Measurements from ENCODE around the gene ACBD4. TPM values are rescaled to one million over a fixed set of nuclear protein-coding genes. Genes with fewer than 3 reads are reported as not detected.
A peak's percentile ranks its signal among the peaks of the same experiment; 100 is the strongest.

ACBD4 gene
- total and polyA plus RNA-seq, 2 experiments from 2014 or later: 8.2 to 13.7 TPM

DNA sequence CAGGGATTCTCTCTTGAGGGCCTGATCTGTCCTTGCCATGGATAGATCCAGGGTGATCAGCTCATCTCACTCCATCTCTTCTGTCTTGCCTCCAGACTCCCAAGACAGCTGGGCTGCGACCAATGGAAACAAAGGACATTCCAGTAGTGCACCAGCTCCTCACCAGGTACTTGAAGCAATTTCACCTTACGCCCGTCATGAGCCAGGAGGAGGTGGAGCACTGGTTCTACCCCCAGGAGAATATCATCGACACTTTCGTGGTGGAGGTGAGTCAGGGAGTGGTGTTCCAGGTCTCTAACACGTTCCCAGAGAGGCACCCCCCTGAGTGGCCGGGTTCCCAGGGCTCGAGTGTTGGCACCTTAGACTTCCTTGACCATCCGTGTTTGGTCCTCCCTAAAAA lies 32.6 kb upstream of the ACBD4 start:
- DNase-seq (ENCODE audit: low spot score): no peak
- H3K27me3 ChIP-seq: no peaks in the 10 kb centered on the region
- peaks cover 3% of the 10 kb centered on the region for H3K79me2 ChIP-seq
- H3K9me2 ChIP-seq (replicated peaks; ENCODE audit: insufficient read depth): no peaks in the 10 kb centered on the region
- TF ChIP-seq EZH2phosphoT487 (IDR thresholded peaks at IDR 0.05; ENCODE audit: low read depth, severe bottlenecking, unreplicated experiment) (no peak), EZH2 (IDR thresholded peaks at IDR 0.05; ENCODE audit: borderline replicate concordance) (no peak)
- TF ChIP-seq, protein P1, sequence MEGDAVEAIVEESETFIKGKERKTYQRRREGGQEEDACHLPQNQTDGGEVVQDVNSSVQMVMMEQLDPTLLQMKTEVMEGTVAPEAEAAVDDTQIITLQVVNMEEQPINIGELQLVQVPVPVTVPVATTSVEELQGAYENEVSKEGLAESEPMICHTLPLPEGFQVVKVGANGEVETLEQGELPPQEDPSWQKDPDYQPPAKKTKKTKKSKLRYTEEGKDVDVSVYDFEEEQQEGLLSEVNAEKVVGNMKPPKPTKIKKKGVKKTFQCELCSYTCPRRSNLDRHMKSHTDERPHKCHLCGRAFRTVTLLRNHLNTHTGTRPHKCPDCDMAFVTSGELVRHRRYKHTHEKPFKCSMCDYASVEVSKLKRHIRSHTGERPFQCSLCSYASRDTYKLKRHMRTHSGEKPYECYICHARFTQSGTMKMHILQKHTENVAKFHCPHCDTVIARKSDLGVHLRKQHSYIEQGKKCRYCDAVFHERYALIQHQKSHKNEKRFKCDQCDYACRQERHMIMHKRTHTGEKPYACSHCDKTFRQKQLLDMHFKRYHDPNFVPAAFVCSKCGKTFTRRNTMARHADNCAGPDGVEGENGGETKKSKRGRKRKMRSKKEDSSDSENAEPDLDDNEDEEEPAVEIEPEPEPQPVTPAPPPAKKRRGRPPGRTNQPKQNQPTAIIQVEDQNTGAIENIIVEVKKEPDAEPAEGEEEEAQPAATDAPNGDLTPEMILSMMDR (IDR thresholded peaks at IDR 0.05; ENCODE audit: poor library complexity): no peak
- no peak overlapping the region for H3K4me2 ChIP-seq
- 89% methylated on average over 9 of the region's 9 CpGs for WGBS (ENCODE audit: low lambda C conversion rate, missing lambda C conversion rate)
- no peak overlapping the region for H3K4me3 ChIP-seq
- no peak overlapping the region for H2AFZ ChIP-seq
- peaks cover 4% of the 10 kb centered on the region for H4K20me1 ChIP-seq (ENCODE audit: insufficient read depth, poor library complexity, severe bottlenecking)
- no peaks in the 10 kb centered on the region for H3K9me3 ChIP-seq (ENCODE audit: low read depth)
- peaks cover 25% of the 10 kb centered on the region for H3K4me1 ChIP-seq (ENCODE audit: insufficient read depth)
- peaks cover 4% of the 10 kb centered on the region for H3K36me3 ChIP-seq (replicated peaks; ENCODE audit: insufficient read depth, low read depth)
- H3K27ac ChIP-seq: peak overlapping the region; percentile 94

DNA sequence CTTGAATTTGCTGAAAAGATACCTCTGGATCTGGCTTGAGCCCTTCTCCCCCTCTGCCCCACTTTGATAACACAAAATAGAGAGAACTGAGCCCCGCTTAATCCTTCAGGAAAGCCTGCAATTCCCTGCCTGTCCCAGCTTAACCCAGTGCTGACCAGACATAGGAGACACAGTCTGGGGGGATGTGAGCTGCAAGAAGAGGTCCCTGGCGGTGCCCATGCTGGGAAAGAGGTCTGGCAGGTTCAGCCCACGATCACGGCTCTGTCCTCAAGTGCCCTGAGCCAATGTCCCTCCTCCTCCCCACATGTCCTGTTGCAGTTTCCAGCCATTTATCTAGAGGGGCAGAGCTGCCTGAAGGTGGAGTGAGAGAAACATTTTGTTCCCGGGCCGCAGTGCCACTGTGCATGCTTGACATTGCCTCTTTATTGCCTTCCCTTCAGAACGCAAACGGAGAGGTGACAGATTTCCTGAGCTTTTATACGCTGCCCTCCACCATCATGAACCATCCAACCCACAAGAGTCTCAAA lies 32.2 kb upstream of the ACBD4 start:
- Histone ChIP-seq H3K9me3 (ENCODE audit: low read depth) (no peaks in the 10 kb centered on the region), H3K4me1 (ENCODE audit: insufficient read depth) (peaks cover 25% of the 10 kb centered on the region), H3K79me2 (peaks cover 3% of the 10 kb centered on the region), H2AFZ (no peak overlapping the region), H3K4me2 (no peak overlapping the region), H3K4me3 (no peak overlapping the region), H3K9me2 (replicated peaks; ENCODE audit: insufficient read depth) (no peaks in the 10 kb centered on the region), H3K27ac (peak overlapping the region; percentile 94), H3K36me3 (replicated peaks; ENCODE audit: insufficient read depth, low read depth) (peaks cover 4% of the 10 kb centered on the region), H4K20me1 (ENCODE audit: insufficient read depth, poor library complexity, severe bottlenecking) (peaks cover 4% of the 10 kb centered on the region), H3K27me3 (no peaks in the 10 kb centered on the region)
- no peak for TF ChIP-seq EZH2phosphoT487 (IDR thresholded peaks at IDR 0.05; ENCODE audit: low read depth, severe bottlenecking, unreplicated experiment)
- TF ChIP-seq EZH2 (IDR thresholded peaks at IDR 0.05; ENCODE audit: borderline replicate concordance): no peak
- TF ChIP-seq, protein P1 (IDR thresholded peaks at IDR 0.05; ENCODE audit: poor library complexity): no peak
- no peak for DNase-seq (ENCODE audit: low spot score)
- WGBS (ENCODE audit: low lambda C conversion rate, missing lambda C conversion rate): 93% methylated on average over 9 of the region's 9 CpGs

DNA sequence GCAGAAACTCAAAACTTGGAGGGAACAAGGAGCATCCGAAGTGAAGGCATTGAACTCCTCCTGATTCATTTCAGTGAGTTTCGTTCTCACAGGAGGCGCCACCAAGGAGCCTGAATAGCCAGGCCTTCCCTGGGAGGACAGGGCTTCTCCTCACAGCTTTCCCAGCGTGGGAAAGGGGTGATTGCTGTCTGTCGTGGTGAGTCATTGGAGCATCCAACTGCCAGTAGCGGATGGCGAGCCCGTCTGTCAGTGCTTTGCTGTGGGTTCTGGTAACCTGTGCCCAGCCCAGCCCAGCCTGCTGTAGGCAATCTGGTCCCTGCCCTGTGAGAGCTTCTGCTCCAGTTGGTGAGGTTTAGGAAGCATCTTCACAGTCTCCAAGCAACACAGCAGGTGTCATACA lies 31.5 kb upstream of the ACBD4 start:
- peaks cover 4% of the 10 kb centered on the region for H3K36me3 ChIP-seq (replicated peaks; ENCODE audit: insufficient read depth, low read depth)
- peaks cover 3% of the 10 kb centered on the region for H3K79me2 ChIP-seq
- no peaks in the 10 kb centered on the region for H3K27me3 ChIP-seq
- no peaks in the 10 kb centered on the region for H3K9me2 ChIP-seq (replicated peaks; ENCODE audit: insufficient read depth)
- H3K4me3 ChIP-seq: no peak overlapping the region
- TF ChIP-seq EZH2 (IDR thresholded peaks at IDR 0.05; ENCODE audit: borderline replicate concordance): no peak
- TF ChIP-seq, protein P1 (IDR thresholded peaks at IDR 0.05; ENCODE audit: poor library complexity): no peak
- no peak for TF ChIP-seq EZH2phosphoT487 (IDR thresholded peaks at IDR 0.05; ENCODE audit: low read depth, severe bottlenecking, unreplicated experiment)
- H2AFZ ChIP-seq: no peak overlapping the region
- no peak overlapping the region for H3K27ac ChIP-seq
- H3K9me3 ChIP-seq (ENCODE audit: low read depth): no peaks in the 10 kb centered on the region
- H3K4me1 ChIP-seq (ENCODE audit: insufficient read depth): peaks cover 22% of the 10 kb centered on the region
- 97% methylated on average over 8 of the region's 8 CpGs for WGBS (ENCODE audit: low lambda C conversion rate, missing lambda C conversion rate)
- DNase-seq (ENCODE audit: low spot score): no peak
- H3K4me2 ChIP-seq: no peak overlapping the region
- H4K20me1 ChIP-seq (ENCODE audit: insufficient read depth, poor library complexity, severe bottlenecking): peaks cover 4% of the 10 kb centered on the region
